WTC11 (cell line): ENCODE data around the gene MCUB. TPM values are rescaled to one million over a fixed set of nuclear protein-coding genes. Genes with fewer than 3 reads are reported as not detected.

Experiments used
- ATAC-seq: fragments of 200-7000 bp; cut with Tn5 transposase; 2 replicates; pipeline ENCODE4 v1.10.0; 2021; ENCODE audit warnings: mild to moderate bottlenecking, moderate library complexity
- CTCF ChIA-PET: fragments of 300-600 bp; sonication (Branson Sonifier 250); formaldehyde crosslinking; loops from one replicate; lab custom pipeline; 2021; ENCODE audit warnings: antibody characterized with exemption; lab: Charles Lee
- POLR2A ChIA-PET: fragments of 350-600 bp; sonication (Branson Sonifier 250); formaldehyde crosslinking; loops from one replicate; lab custom pipeline; 2021; ENCODE audit warnings: antibody characterized with exemption; lab: Charles Lee
- DNase-seq: peaks from one replicate; pipeline ENCODE4 v3.0.0; 2021; ENCODE audit warnings: low spot score
- H3K27ac Mint-ChIP-seq: 2 replicates; pipeline ENCODE4 v1.8.0; 2021; ENCODE audit warnings: mixed read lengths
- H3K27me3 Mint-ChIP-seq: 2 replicates; pipeline ENCODE4 v1.8.0; 2021; ENCODE audit warnings: low read depth, mild to moderate bottlenecking, moderate library complexity, mixed read lengths
- H3K36me3 Mint-ChIP-seq: 2 replicates; pipeline ENCODE4 v1.8.0; 2021; ENCODE audit warnings: mixed read lengths
- H3K4me1 Mint-ChIP-seq: 2 replicates; pipeline ENCODE4 v1.8.0; 2022; ENCODE audit warnings: mixed read lengths
- H3K4me3 Mint-ChIP-seq: 2 replicates; pipeline ENCODE4 v1.8.0; 2021; ENCODE audit warnings: mild to moderate bottlenecking, moderate library complexity, mixed read lengths
- H3K9me3 Mint-ChIP-seq: 2 replicates; pipeline ENCODE4 v1.8.0; 2021; ENCODE audit warnings: mixed read lengths
- CREB1 ChIP-seq: sonication (generic); formaldehyde crosslinking; IDR thresholded peaks from 2 replicates; pipeline ENCODE4 v1.8.0; 2023; ENCODE audit warnings: mild to moderate bottlenecking, missing genetic modification reagents
- CREM ChIP-seq: sonication (generic); formaldehyde crosslinking; IDR thresholded peaks from 2 replicates; pipeline ENCODE4 v1.8.1; 2022; ENCODE audit warnings: mild to moderate bottlenecking, missing genetic modification reagents, moderate library complexity
- CTCF ChIP-seq: fragments of 200-600 bp; IDR thresholded peaks from 2 replicates; pipeline ENCODE4 v1.8.0; 2022; ENCODE audit warnings: antibody characterized with exemption
- E2F5 ChIP-seq: sonication (generic); formaldehyde crosslinking; IDR thresholded peaks from 2 replicates; pipeline ENCODE4 v1.8.1; 2022; ENCODE audit warnings: mild to moderate bottlenecking, moderate library complexity, missing genetic modification reagents
- EMX1 ChIP-seq: fragments of 250-450 bp; sonication (Bioruptor Pico); IDR thresholded peaks from 2 replicates; pipeline ENCODE4 v1.8.0; 2021; ENCODE audit warnings: mild to moderate bottlenecking
- ESRRA ChIP-seq: sonication (generic); formaldehyde crosslinking; IDR thresholded peaks from 2 replicates; pipeline ENCODE4 v1.8.1; 2022; ENCODE audit warnings: mild to moderate bottlenecking, missing genetic modification reagents, borderline replicate concordance
- ETV6 ChIP-seq: sonication (generic); formaldehyde crosslinking; IDR thresholded peaks from 2 replicates; pipeline ENCODE4 v1.8.1; 2022; ENCODE audit warnings: mild to moderate bottlenecking, missing genetic modification reagents
- FOXP4 ChIP-seq: sonication (generic); formaldehyde crosslinking; IDR thresholded peaks from 2 replicates; pipeline ENCODE4 v1.8.0; 2022; ENCODE audit warnings: mild to moderate bottlenecking, missing genetic modification reagents
- GRHL2 ChIP-seq: fragments of 250-450 bp; sonication (Bioruptor Pico); IDR thresholded peaks from 2 replicates; pipeline ENCODE4 v1.8.0; 2022; ENCODE audit warnings: mild to moderate bottlenecking, moderate library complexity; ENCODE audit not compliant: insufficient replicate concordance, severe bottlenecking
- GTF2I ChIP-seq: fragments of 250-450 bp; sonication (Bioruptor Pico); conservative IDR thresholded peaks from 2 replicates; pipeline ENCODE4 v1.4.0; 2021; ENCODE audit warnings: mild to moderate bottlenecking
- HMGA2 ChIP-seq: fragments of 250-450 bp; sonication (Bioruptor Pico); IDR thresholded peaks from 2 replicates; pipeline ENCODE4 v1.4.0; 2021; ENCODE audit warnings: mild to moderate bottlenecking, moderate library complexity
- HMGXB4 ChIP-seq: sonication (generic); formaldehyde crosslinking; IDR thresholded peaks from 2 replicates; pipeline ENCODE4 v1.8.1; 2023; ENCODE audit warnings: mild to moderate bottlenecking, moderate library complexity, missing genetic modification reagents
- JAZF1 ChIP-seq: fragments of 250-450 bp; sonication (Bioruptor Pico); IDR thresholded peaks from 2 replicates; pipeline ENCODE4 v1.9.0; 2021; ENCODE audit warnings: moderate library complexity, mild to moderate bottlenecking, inconsistent platforms
- KAT7 ChIP-seq: sonication (generic); formaldehyde crosslinking; IDR thresholded peaks from 2 replicates; pipeline ENCODE4 v1.8.1; 2023; ENCODE audit warnings: missing genetic modification reagents, mild to moderate bottlenecking, borderline replicate concordance
- PRDM15 ChIP-seq: sonication (generic); formaldehyde crosslinking; IDR thresholded peaks from 2 replicates; pipeline ENCODE4 v1.8.0; 2022; ENCODE audit warnings: missing genetic modification reagents
- STAT6 ChIP-seq: sonication (generic); formaldehyde crosslinking; conservative IDR thresholded peaks from 2 replicates; pipeline ENCODE4 v1.8.1; 2023; ENCODE audit warnings: mild to moderate bottlenecking, low read depth, missing genetic modification reagents, moderate library complexity
- ZNF121 ChIP-seq: sonication (generic); formaldehyde crosslinking; IDR thresholded peaks from 2 replicates; pipeline ENCODE4 v1.8.0; 2023; ENCODE audit warnings: missing genetic modification reagents
- ZNF232 ChIP-seq: sonication (generic); formaldehyde crosslinking; IDR thresholded peaks from 2 replicates; pipeline ENCODE4 v1.8.0; 2022; ENCODE audit warnings: mild to moderate bottlenecking, missing genetic modification reagents
- ZNF281 ChIP-seq: sonication (generic); formaldehyde crosslinking; IDR thresholded peaks from 2 replicates; pipeline ENCODE4 v1.8.0; 2023; ENCODE audit warnings: mild to moderate bottlenecking, missing genetic modification reagents
- ZNF423 ChIP-seq: fragments of 250-450 bp; sonication (Bioruptor Pico); IDR thresholded peaks from 2 replicates; pipeline ENCODE4 v2.1.2; 2022; ENCODE audit warnings: mild to moderate bottlenecking, moderate library complexity
- total RNA-seq: library from RNA; stranded (reverse); gene quantifications from 3 replicates; pipeline ENCODE4 v1.2.3, GENCODE V29; 2021

The MCUB gene
- total RNA-seq, 1 experiment from 2014 or later, result 26.8 TPM

- no peaks in the 10 kb centered on the region; the same call in 1 of the 2 replicates for H3K27me3 Mint-ChIP-seq
- peaks cover 17% of the 10 kb centered on the region for H3K9me3 Mint-ChIP-seq
- peaks cover 18% of the 10 kb centered on the region for H3K4me1 Mint-ChIP-seq
- H3K27ac Mint-ChIP-seq, result no peak overlapping the region; the same call in 1 of the 2 replicates
- ChIA-PET POLR2A (no interaction called here), CTCF (no interaction called here)
- TF ChIP-seq ESRRA (CRISPR knock-in tag), result no peak
- no peak for TF ChIP-seq GRHL2
- TF ChIP-seq STAT6, result no peak
- no peak for TF ChIP-seq EMX1 (CRISPR knock-in tag)
- no peak for TF ChIP-seq ZNF121 (CRISPR knock-in tag)
- TF ChIP-seq ZNF423, result no peak
- no peak for TF ChIP-seq KAT7
- TF ChIP-seq ZNF232 (CRISPR knock-in tag), result no peak
- no peak for TF ChIP-seq CREM (CRISPR knock-in tag)
- no peak for TF ChIP-seq CTCF
- TF ChIP-seq GTF2I, result no peak
- no peak for TF ChIP-seq ETV6
- no peak for TF ChIP-seq HMGXB4 (CRISPR knock-in tag)
- no peak for DNase-seq
- H3K36me3 Mint-ChIP-seq, result peaks cover 15% of the 10 kb centered on the region
- no peak overlapping the region for H3K4me3 Mint-ChIP-seq
- no peak for ATAC-seq
These were observed 111.3 kb downstream of the MCUB start for GRCh38 chr4:109671350-109671749.

GRCh38 chr4:109672169-109672930, 112.3 kb downstream of the MCUB start:
- H3K4me1 Mint-ChIP-seq, result peaks cover 18% of the 10 kb centered on the region
- no peaks in the 10 kb centered on the region; the same call in 1 of the 2 replicates for H3K27me3 Mint-ChIP-seq
- ATAC-seq (no peak), DNase-seq (no peak)
- H3K9me3 Mint-ChIP-seq, result peaks cover 26% of the 10 kb centered on the region
- no peak overlapping the region for H3K27ac Mint-ChIP-seq
- ChIA-PET POLR2A (no interaction called here), CTCF (no interaction called here)
- no peak overlapping the region for H3K4me3 Mint-ChIP-seq
- H3K36me3 Mint-ChIP-seq, result peaks cover 20% of the 10 kb centered on the region
- TF ChIP-seq ESRRA (CRISPR knock-in tag) (no peak), FOXP4 (CRISPR knock-in tag) (no peak), JAZF1 (no peak), PRDM15 (CRISPR knock-in tag) (no peak), E2F5 (CRISPR knock-in tag) (no peak), CREB1 (CRISPR knock-in tag) (no peak), ZNF281 (no peak), HMGA2 (CRISPR knock-in tag) (no peak)
